ENCODE data around the gene RAB40A.

The RAB40A gene

GRCh38 chrX:103519389-103519788, at the start of gene RAB40A:
RAB40A (minus strand) TSS chrX:103519489; CDS start chrX:103500756, 18,733 bp downstream.
- no peak for DNase-seq

- DNase-seq, result no peak
Observed at GRCh38 chrX:103565752-103566151, 46.5 kb upstream of the RAB40A start.

GRCh38 chrX:103565197-103565596, 45.9 kb upstream of the RAB40A start:
- no peak for DNase-seq

GRCh38 chrX:103562801-103563200, 43.5 kb upstream of the RAB40A start:
- DNase-seq, result no peak

DNA sequence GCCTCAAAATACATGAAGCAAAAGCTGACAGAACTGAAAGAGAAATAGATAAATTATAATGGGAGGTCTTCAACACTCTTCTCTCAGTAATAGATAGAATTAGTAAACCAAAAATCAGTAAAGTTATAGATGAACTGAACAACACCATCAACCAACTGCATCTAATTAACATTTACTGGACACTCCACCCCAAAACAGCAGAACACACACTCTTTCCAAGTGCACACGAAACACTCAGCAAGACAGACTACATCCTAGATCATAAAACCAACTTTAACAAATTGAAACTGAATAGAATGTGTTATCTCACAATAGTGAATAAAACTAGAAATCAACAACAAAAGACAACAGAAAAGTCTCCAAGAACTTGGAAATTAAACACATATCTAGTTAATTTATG, 41.0 kb upstream of the RAB40A start:
- DNase-seq, result no peak

GRCh38 chrX:103556963-103557612, 37.8 kb upstream of the RAB40A start:
- no peak for DNase-seq

DNA sequence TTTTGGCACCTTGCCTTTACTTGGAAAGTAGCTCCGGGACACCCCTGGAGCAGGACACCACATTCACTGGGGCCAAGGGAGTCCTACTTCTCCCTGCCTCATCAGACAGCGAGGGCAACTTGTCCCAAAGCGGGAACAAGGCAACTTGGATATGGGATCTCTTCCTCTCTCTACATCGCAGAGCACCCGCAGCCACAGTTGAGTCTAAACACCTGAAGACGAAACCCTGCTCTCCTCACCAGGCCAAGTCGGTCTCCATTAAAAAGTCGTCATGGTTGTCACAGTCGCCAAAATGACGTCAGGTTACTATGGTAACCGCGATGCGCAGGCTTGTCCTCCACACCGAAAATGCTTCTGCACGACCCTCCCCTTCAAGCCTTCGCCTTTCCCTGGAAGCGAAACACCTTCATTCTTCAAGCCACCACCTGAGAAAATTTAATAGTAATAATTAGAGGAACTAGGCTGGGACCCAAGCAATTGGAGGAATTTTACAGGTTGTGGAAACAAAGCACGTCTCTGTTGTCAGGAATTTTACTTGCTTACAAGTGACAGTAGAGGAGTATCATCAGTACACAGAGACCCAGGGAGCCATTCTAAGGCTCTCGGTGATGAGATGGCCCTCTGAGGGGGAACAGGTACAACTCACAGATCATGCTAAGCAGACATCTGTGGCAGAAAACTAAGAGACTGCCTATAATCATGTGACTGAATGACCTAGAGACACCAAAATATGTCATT, 35.6 kb upstream of the RAB40A start:
- peak; percentile 52 for DNase-seq

DNA sequence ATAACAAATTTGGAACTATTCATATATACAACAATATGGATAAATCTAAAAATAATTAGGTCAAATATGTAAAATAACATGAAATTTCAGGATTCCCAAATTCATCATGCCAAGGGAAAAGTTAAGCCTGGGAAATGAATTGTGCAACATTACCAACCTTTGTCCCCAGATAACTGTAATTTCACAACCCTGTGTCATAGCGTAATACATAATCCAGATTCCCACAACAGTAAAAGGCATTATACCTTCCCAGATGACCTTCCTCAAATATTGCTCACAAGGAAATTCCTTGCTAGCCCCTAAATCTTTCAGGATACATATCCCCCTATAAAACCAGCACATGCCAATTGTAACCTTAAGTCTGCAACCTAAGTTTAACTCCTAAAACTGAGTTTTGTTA, 32.9 kb upstream of the RAB40A start:
- no peak for DNase-seq

- no peak for DNase-seq
Observed at GRCh38 chrX:103550415-103551051, 31.2 kb upstream of the RAB40A start.

DNA sequence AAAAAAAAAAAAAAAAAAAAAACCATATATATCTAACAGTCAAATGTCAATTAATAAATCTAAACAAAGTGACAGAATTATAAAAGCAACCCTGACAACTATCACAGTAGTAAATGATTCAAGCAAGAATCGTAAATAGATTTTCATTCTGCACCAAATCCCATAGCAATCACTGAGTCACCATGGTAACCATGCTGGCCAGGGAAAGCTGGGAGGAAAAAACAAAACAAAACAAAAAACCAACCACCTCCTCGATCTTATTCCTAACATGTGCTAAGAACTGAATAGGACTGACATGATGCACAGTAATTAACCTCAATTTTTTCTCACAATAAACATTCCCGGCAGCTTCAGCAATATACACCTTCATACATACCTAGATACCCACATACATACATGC, 30.6 kb upstream of the RAB40A start:
- no peak for DNase-seq

DNA sequence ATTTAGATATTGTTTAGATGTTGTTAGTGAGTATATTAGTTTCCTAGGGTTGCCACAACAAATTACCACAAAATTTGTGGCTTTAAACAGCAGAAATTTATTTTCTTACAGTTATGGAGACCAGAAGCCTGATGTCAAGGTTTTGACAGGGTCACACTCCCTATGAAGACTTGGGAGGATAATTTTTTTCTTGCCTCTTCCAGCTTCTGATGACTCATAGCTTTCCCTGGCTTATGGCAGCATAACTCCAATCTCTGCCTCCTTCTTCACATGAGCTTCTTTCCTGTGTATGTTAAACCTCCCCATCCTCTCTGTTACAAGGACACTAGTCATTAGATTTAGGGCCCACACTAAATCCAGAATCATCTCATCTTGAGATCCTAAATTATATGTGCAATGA, 20.9 kb upstream of the RAB40A start:
- no peak for DNase-seq

DNA sequence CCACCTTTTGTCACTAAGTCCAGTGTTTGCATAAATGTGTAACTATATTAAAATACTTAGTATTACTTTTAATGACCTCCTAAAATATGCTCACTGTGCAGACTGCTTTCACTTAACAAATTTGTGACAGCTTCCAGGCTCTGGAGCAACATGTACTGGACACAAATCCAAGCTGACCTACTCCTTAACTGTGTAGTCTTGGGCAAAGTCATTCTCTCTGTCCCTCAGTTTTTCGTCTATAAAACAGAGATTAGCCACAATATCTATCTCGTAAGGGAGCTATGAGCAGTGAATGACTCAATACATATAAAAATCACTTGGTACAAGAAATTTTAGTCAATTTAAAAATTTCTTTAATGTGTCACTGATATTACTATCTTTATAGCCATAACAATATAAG, 20.4 kb upstream of the RAB40A start:
- DNase-seq, result no peak

DNA sequence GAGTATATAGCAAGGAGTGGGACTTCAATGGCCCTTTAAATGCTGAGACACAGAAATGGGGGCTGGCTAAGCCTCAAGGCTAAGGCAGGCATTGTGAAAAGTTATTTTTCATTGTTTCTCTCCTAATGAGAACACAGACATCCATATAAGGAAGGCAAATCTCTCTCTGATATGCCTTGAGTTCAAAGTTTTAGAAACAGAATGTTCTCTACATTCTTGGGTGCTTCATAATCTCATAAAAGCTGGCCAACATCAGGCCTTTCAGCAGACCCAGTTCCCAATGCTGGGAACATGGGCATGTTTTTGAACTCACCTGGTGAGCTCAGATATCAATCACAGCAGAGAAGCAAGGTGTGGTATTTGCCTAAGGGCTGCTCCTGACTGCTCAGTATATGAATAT, 19.4 kb upstream of the RAB40A start:
- no peak for DNase-seq

GRCh38 chrX:103537871-103538387, 18.6 kb upstream of the RAB40A start:
- DNase-seq, result no peak

DNA sequence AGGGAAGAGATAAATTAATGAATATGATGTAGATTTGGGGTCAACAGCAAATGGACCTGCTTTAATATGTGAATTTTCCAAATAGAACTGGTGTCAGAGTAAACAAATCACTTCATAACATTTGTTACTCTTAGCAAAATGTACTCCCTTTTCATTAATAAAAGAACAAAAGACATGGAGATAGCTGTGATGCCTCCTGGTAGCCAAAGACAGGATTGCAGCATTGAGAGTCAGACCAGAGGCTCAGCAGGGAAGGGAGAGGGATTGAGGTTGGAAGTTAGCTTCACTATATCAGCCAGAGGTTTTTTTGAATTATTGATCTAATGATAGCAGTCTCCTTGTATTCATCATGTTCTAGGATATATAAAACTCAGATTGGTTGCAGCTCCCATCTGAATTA, 17.4 kb upstream of the RAB40A start:
- DNase-seq, result no peak

DNA sequence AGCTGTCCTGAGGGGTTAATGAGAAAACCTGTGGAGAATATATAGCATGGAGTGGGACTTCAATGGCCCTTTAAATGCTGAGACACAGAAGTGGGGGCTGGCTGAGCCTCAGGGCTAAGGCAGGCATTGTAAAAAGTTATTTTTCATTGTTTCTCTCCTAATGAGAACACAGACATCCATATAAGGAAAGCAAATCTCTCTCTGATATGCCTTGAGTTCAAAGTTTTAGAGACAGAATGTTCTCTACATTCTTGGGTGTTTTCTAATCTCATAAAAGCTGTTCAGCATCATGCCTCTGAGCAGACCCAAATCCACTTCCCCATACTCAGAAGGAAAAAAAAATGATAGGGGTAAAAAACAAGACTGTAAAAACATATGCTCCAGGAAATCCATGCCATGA, 16.8 kb upstream of the RAB40A start:
- no peak for DNase-seq

DNA sequence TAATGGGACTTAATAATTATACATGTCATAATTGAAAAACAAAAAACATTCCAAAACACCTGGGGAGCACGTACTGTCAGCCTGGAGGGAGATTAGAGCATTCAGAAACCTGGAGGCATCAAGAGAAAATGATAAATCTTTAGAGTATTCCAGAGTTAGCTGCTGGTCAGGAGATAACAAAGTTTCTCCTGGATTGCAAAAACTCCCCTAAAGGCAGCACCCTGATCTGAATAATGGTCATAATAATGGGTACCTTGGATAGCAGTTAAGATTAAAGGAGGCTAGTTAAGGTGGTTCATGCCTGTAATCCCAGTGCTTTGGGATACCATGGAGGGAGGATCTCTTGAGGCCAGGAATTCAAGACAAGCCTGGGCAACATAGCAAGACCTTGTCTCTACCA, 15.9 kb upstream of the RAB40A start:
- no peak for DNase-seq

- DNase-seq, result peak; percentile 63
Observed at GRCh38 chrX:103533511-103534216, 14.4 kb upstream of the RAB40A start.

DNA sequence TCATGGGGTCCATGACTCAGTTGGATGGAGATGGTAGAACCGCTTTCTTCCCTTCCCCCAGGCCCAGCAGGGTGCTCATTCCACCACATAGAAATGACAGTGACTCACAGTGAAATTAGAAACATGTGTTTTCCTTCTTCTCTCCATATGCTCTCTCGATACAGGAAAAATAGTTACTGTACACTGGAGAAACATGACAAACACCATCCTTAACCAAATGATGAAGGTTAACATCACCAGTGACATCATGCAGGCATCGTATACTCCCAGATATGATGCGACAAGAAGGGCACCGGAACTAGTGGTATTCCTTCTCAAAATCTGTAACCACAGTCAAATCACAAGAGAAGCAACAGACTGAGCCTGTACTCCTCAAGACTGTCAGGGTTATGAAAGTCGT, 11.7 kb upstream of the RAB40A start:
- no peak for DNase-seq

- DNase-seq, result no peak
Observed at GRCh38 chrX:103530545-103530944, 11.3 kb upstream of the RAB40A start.

- DNase-seq, result no peak
Observed at GRCh38 chrX:103529550-103529949, 10.3 kb upstream of the RAB40A start.

DNA sequence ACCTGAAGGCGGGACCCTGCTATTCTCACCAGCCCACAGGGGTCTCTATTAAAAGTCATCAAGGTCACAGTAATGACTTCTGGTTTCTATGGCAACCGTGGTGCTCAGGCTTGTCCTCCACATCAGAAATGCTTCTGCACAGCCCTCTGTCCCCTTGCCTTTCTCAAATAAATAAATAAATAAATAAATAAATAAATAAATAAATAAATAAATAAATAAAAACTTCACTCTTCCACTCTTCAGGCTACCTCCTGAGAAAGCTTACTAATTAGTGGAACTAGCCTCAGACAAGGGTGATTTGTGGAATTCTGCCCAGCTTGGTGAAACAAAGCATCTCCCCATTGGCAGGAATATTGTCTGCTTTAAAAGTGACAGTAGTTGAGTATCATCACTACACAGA, 5.5 kb upstream of the RAB40A start:
- no peak for DNase-seq

DNA sequence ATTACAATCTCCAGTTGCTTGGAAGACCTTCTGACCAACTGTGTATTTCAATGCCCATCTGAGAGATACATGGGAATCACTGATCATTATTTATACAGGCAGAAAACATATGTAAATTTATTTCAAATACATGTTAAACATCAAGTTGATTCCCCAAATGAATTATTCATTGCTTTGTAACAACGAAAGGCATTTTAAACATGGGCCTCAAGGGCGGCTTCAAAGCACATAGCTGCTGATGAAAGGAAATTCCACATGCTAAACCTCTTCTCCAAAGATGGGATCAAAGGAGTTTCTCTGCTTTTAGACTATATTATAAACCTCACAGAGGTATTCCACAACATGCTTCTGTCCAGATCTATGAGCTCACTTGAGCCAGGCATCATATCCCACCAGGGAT, 4.3 kb upstream of the RAB40A start:
- DNase-seq, result no peak

Measured in stimulated activated CD4-positive, alpha-beta T cell treated with anti-CD3 and anti-CD28 coated beads, Interleukin-12 subunit alpha, Interleukin-12 subunit beta, amount 100 ng/mL, for 4 hours (primary cell).